ENCODE data around the gene CLCN3. TPM values are rescaled to one million over a fixed set of nuclear protein-coding genes. Genes with fewer than 3 reads are reported as not detected.

CLCN3 gene
- total and polyA plus RNA-seq, 9 of the 15 experiments (the other 6 are each of a cell fraction or from before 2014, with no cell fraction given): 12.7 to 60.6 (median 38.5) TPM

GRCh38 chr4:169757575-169758184, 137.3 kb downstream of the CLCN3 start, which contains the start of gene HPF1 (continued):
- TF ChIP-seq CREB1 (IDR thresholded peaks at IDR 0.05) (peak; percentile 79), CREB1 (CRISPR knock-in tag; IDR thresholded peaks at IDR 0.05) (peak; percentile 32; the same call in 1 of the 2 replicates), ZNF668 (CRISPR knock-in tag; IDR thresholded peaks at IDR 0.05) (no peak), ZNF551 (CRISPR knock-in tag; IDR thresholded peaks at IDR 0.05) (no peak), HOXB6 (CRISPR knock-in tag; IDR thresholded peaks at IDR 0.05; ENCODE audit: borderline replicate concordance) (no peak), IRF1 (CRISPR knock-in tag; IDR thresholded peaks at IDR 0.05; ENCODE audit: borderline replicate concordance) (no peak), CBFA2T2 (conservative IDR thresholded peaks at IDR 0.05) (no peak), RBM25 (IDR thresholded peaks at IDR 0.05; ENCODE audit: low read depth, low read length, severe bottlenecking) (no peak), CAMTA2 (CRISPR knock-in tag; conservative IDR thresholded peaks at IDR 0.05) (no peak), NR3C1 (CRISPR knock-in tag; IDR thresholded peaks at IDR 0.05) (no peak), ARID3B (CRISPR knock-in tag; IDR thresholded peaks at IDR 0.05; ENCODE audit: borderline replicate concordance) (no peak), ATF6 (CRISPR knock-in tag; IDR thresholded peaks at IDR 0.05) (0 out of 2 replicates have a peak, but pooled peaks have one; percentile 61), CREM (IDR thresholded peaks at IDR 0.05; ENCODE audit: low read depth) (peak; percentile 82), DACH1 (IDR thresholded peaks at IDR 0.05; ENCODE audit: partially characterized antibody) (no peak), YY1 (IDR thresholded peaks at IDR 0.05; ENCODE audit: borderline replicate concordance in 1 of 3, control insufficient read depth in 1 of 3, extremely low read depth in 1 of 3, insufficient read depth in 3 of 3, insufficient read length in 1 of 3, insufficient replicate concordance in 2 of 3, low read depth in 1 of 3, low read length in 2 of 3) (peak in 2 of 3 experiments; percentile 68 to 82), CTBP1 (IDR thresholded peaks at IDR 0.05; ENCODE audit: borderline replicate concordance) (peak; percentile 60; the same call in 1 of the 2 replicates), ZNF740 (CRISPR knock-in tag; IDR thresholded peaks at IDR 0.05) (no peak), ZNF740 (tag; IDR thresholded peaks at IDR 0.05) (peak in 1 of 2 experiments; percentile 28; a peak in 1 of 4 replicates), E2F6 (IDR thresholded peaks at IDR 0.05; ENCODE audit: borderline replicate concordance in 1 of 2, extremely low read depth in 1 of 2, insufficient read depth in 1 of 2, insufficient read length in 1 of 2, low read depth in 1 of 2, low read length in 1 of 2, poor library complexity in 1 of 2, severe bottlenecking in 1 of 2) (peak; percentile 6 to 80), RFX7 (CRISPR knock-in tag; IDR thresholded peaks at IDR 0.05) (no peak), SP1 (CRISPR knock-in tag; IDR thresholded peaks at IDR 0.05) (peak; percentile 80; the same call in 1 of the 2 replicates), EP300 (IDR thresholded peaks at IDR 0.05; ENCODE audit: low read length) (no peak)

Measured in K562 (cell line).